AG10803 (cell line): ENCODE measurements around the gene ITPR1.

Experiments used
- DNase-seq: peaks from one replicate; pipeline ENCODE4 v3.0.0; 2010; ENCODE audit warnings: low read depth
- H3K4me3 ChIP-seq: 2 replicates; pipeline ENCODE4 v1.5.1; 2011; ENCODE audit warnings: mild to moderate bottlenecking, low read length, control low read depth
- CTCF ChIP-seq: conservative IDR thresholded peaks from 2 replicates; pipeline ENCODE4 v1.5.1; 2011; ENCODE audit warnings: mild to moderate bottlenecking, low read length, control low read depth, inconsistent platforms

ITPR1 gene

GRCh38 chr3:4862973-4863372 lies 369.8 kb downstream of the ITPR1 start:
- no peak overlapping the region for H3K4me3 ChIP-seq
- no peak for DNase-seq
- TF ChIP-seq CTCF, result no peak

GRCh38 chr3:4864503-4864902 lies 371.4 kb downstream of the ITPR1 start:
- peak; percentile 68 for DNase-seq
- H3K4me3 ChIP-seq, result no peak overlapping the region
- no peak for TF ChIP-seq CTCF

- no peak for TF ChIP-seq CTCF
- H3K4me3 ChIP-seq, result no peak overlapping the region
- DNase-seq, result no peak
Measured at GRCh38 chr3:4865714-4866113, 372.6 kb downstream of the ITPR1 start.

GRCh38 chr3:4866866-4867265 lies 373.7 kb downstream of the ITPR1 start:
- no peak overlapping the region; the same call in 1 of the 2 replicates for H3K4me3 ChIP-seq

GRCh38 chr3:4877173-4877787 lies 384.1 kb downstream of the ITPR1 start:
- TF ChIP-seq CTCF, result no peak
- H3K4me3 ChIP-seq, result no peak overlapping the region
- DNase-seq, result no peak

More at GRCh38 chr3:4866866-4867265, 373.7 kb downstream of the ITPR1 start:
- TF ChIP-seq CTCF, result no peak
- DNase-seq, result peak; percentile 82

GRCh38 chr3:4880850-4881249 lies 387.7 kb downstream of the ITPR1 start:
- DNase-seq, result no peak
- H3K4me3 ChIP-seq, result no peak overlapping the region
- TF ChIP-seq CTCF, result no peak

- DNase-seq, result no peak
- no peak for TF ChIP-seq CTCF
- H3K4me3 ChIP-seq, result no peak overlapping the region
Measured at GRCh38 chr3:4882548-4882947, 389.4 kb downstream of the ITPR1 start.
